HG03378 (cell line): ENCODE measurements around the gene LTK.

Experiments used
- ATAC-seq: cut with Tn5 transposase; IDR thresholded peaks from one replicate; pipeline ENCODE4 v1.9.1; 2021; ENCODE audit warnings: mild to moderate bottlenecking, moderate library complexity; ENCODE audit not compliant: unreplicated experiment

The LTK gene

GRCh38 chr15:41513506-41514227, at the start of gene LTK:
Gene LTK (minus strand): TSS chr15:41513827. CDS start chr15:41513709, 118 bp downstream.
- ATAC-seq: no peak

GRCh38 chr15:41562784-41563198, 49.2 kb upstream of the LTK start:
- no peak for ATAC-seq

- no peak for ATAC-seq
Observed at GRCh38 chr15:41562244-41562643, 48.6 kb upstream of the LTK start.

GRCh38 chr15:41561777-41562145, 48.1 kb upstream of the LTK start:
- ATAC-seq: no peak

- no peak for ATAC-seq
Observed at GRCh38 chr15:41561104-41561776, 47.6 kb upstream of the LTK start.

GRCh38 chr15:41560572-41560874, 46.9 kb upstream of the LTK start:
- ATAC-seq: no peak

- ATAC-seq: no peak
Observed at GRCh38 chr15:41559239-41559782, 45.7 kb upstream of the LTK start.

- ATAC-seq: no peak
Observed at GRCh38 chr15:41558400-41559238, 45.0 kb upstream of the LTK start, which contains the start of gene TYRO3. Gene TYRO3 (plus strand): TSS chr15:41559212. CDS start chr15:41559258, 46 bp downstream.

- peak; percentile 55 for ATAC-seq
Observed at GRCh38 chr15:41557673-41558399, 44.2 kb upstream of the LTK start.

GRCh38 chr15:41556677-41557076, 43.0 kb upstream of the LTK start:
- no peak for ATAC-seq

- ATAC-seq: no peak
Observed at GRCh38 chr15:41554915-41555314, 41.3 kb upstream of the LTK start.

GRCh38 chr15:41554343-41554742, 40.7 kb upstream of the LTK start:
- no peak for ATAC-seq

GRCh38 chr15:41553731-41554130, 40.1 kb upstream of the LTK start:
- ATAC-seq: no peak

GRCh38 chr15:41550066-41550775, 36.6 kb upstream of the LTK start:
- ATAC-seq: no peak

- no peak for ATAC-seq
Observed at GRCh38 chr15:41546851-41547786, 33.5 kb upstream of the LTK start.

- no peak for ATAC-seq
Observed at GRCh38 chr15:41545218-41545617, 31.6 kb upstream of the LTK start.

GRCh38 chr15:41544650-41545015, 31.0 kb upstream of the LTK start:
- ATAC-seq: no peak

- no peak for ATAC-seq
Observed at GRCh38 chr15:41543521-41543870, 29.9 kb upstream of the LTK start.

GRCh38 chr15:41536866-41537265, 23.2 kb upstream of the LTK start:
- ATAC-seq: no peak
